ENCODE data around the gene APLNR. TPM values are rescaled to one million over a fixed set of nuclear protein-coding genes. Genes with fewer than 3 reads are reported as not detected.

Gene APLNR
- total RNA-seq, 2 experiments from 2014 or later, result not detected

- H3K4me1 Mint-ChIP-seq, result peaks cover 4% of the 10 kb centered on the region
- ATAC-seq (no peak), DNase-seq (no peak)
- H3K9me3 Mint-ChIP-seq (ENCODE audit: low read depth), result no peaks in the 10 kb centered on the region
- H3K27ac Mint-ChIP-seq, result no peak overlapping the region
- no peak overlapping the region for H3K4me3 Mint-ChIP-seq
- intact Hi-C loops (cut with DNase I, micrococcal nuclease), result no loop called here
- CTCF ChIA-PET, result no interaction called here
- POLR2A ChIA-PET, result no interaction called here
- H3K36me3 Mint-ChIP-seq (ENCODE audit: low read depth), result no peaks in the 10 kb centered on the region
- H3K27me3 Mint-ChIP-seq, result peaks cover 56% of the 10 kb centered on the region
Observed at GRCh38 chr11:57230791-57231538, 6.1 kb downstream of the APLNR start.

- Mint-ChIP-seq H3K9me3 (ENCODE audit: low read depth) (no peaks in the 10 kb centered on the region), H3K27ac (no peak overlapping the region), H3K27me3 (peaks cover 50% of the 10 kb centered on the region), H3K4me1 (peaks cover 4% of the 10 kb centered on the region), H3K36me3 (ENCODE audit: low read depth) (no peaks in the 10 kb centered on the region), H3K4me3 (no peak overlapping the region)
- ATAC-seq (no peak), DNase-seq (no peak)
- ChIA-PET POLR2A (no interaction called here), CTCF (no interaction called here)
- intact Hi-C loops (cut with DNase I, micrococcal nuclease), result no loop called here
Observed at GRCh38 chr11:57230316-57230715, 6.7 kb downstream of the APLNR start.

- DNase-seq (no peak), ATAC-seq (no peak)
- no peak overlapping the region for H3K4me3 Mint-ChIP-seq
- H3K4me1 Mint-ChIP-seq, result peaks cover 4% of the 10 kb centered on the region
- H3K27ac Mint-ChIP-seq, result no peak overlapping the region
- H3K9me3 Mint-ChIP-seq (ENCODE audit: low read depth), result no peaks in the 10 kb centered on the region
- ChIA-PET POLR2A (no interaction called here), CTCF (no interaction called here)
- intact Hi-C loops (cut with DNase I, micrococcal nuclease), result no loop called here
- H3K36me3 Mint-ChIP-seq (ENCODE audit: low read depth), result no peaks in the 10 kb centered on the region
- peaks cover 40% of the 10 kb centered on the region for H3K27me3 Mint-ChIP-seq
Observed at GRCh38 chr11:57228600-57228999, 8.4 kb downstream of the APLNR start.

- intact Hi-C loops (cut with DNase I, micrococcal nuclease), result no loop called here
- no peak overlapping the region for H3K27ac Mint-ChIP-seq
Observed at GRCh38 chr11:57224537-57224936, 12.5 kb downstream of the APLNR start.

GRCh38 chr11:57224128-57224527, 12.9 kb downstream of the APLNR start:
- Mint-ChIP-seq H3K4me3 (no peak overlapping the region), H3K36me3 (ENCODE audit: low read depth) (no peaks in the 10 kb centered on the region), H3K4me1 (no peaks in the 10 kb centered on the region), H3K27ac (no peak overlapping the region), H3K27me3 (peaks cover 7% of the 10 kb centered on the region), H3K9me3 (ENCODE audit: low read depth) (no peaks in the 10 kb centered on the region)
- CTCF ChIA-PET, result interaction anchor here (1.1 to 1.6 kb wide), 2 partner anchors 16 to 26 kb away, joined by 3 to 4 read pairs; no protein-coding TSS in a partner anchor
- POLR2A ChIA-PET, result no interaction called here
- intact Hi-C loops (cut with DNase I, micrococcal nuclease), result no loop called here
- ATAC-seq, result no peak
- no peak for DNase-seq

More at GRCh38 chr11:57224537-57224936, 12.5 kb downstream of the APLNR start:
- POLR2A ChIA-PET, result no interaction called here
- no peaks in the 10 kb centered on the region for H3K4me1 Mint-ChIP-seq
- ATAC-seq (no peak), DNase-seq (no peak)
- H3K9me3 Mint-ChIP-seq (ENCODE audit: low read depth), result no peaks in the 10 kb centered on the region
- no peak overlapping the region for H3K4me3 Mint-ChIP-seq
- H3K36me3 Mint-ChIP-seq (ENCODE audit: low read depth), result no peaks in the 10 kb centered on the region
- CTCF ChIA-PET, result interaction anchor here (1.1 to 1.6 kb wide), 2 partner anchors 16 to 25 kb away, joined by 3 to 4 read pairs; no protein-coding TSS in a partner anchor
- H3K27me3 Mint-ChIP-seq, result peaks cover 8% of the 10 kb centered on the region

- intact Hi-C loops (cut with DNase I, micrococcal nuclease), result no loop called here
- DNase-seq, result no peak
- POLR2A ChIA-PET, result no interaction called here
- Mint-ChIP-seq H3K27ac (no peak overlapping the region), H3K36me3 (ENCODE audit: low read depth) (no peaks in the 10 kb centered on the region), H3K9me3 (ENCODE audit: low read depth) (no peaks in the 10 kb centered on the region), H3K4me3 (no peak overlapping the region), H3K4me1 (no peaks in the 10 kb centered on the region), H3K27me3 (peaks cover 7% of the 10 kb centered on the region)
- no peak for ATAC-seq
- CTCF ChIA-PET, result interaction anchor here (1.6 kb wide), 1 partner anchor 26 kb away, joined by 4 read pairs; no protein-coding TSS in a partner anchor
Observed at GRCh38 chr11:57223601-57224000, 13.4 kb downstream of the APLNR start.

GRCh38 chr11:57222239-57222638, 14.8 kb downstream of the APLNR start:
- ChIA-PET CTCF (interaction anchor here (0.6 kb wide), 1 partner anchor 1161 kb away, joined by 3 read pairs; no protein-coding TSS in a partner anchor), POLR2A (no interaction called here)
- H3K27ac Mint-ChIP-seq, result no peak overlapping the region
- ATAC-seq (no peak), DNase-seq (no peak)
- no peaks in the 10 kb centered on the region for H3K4me1 Mint-ChIP-seq
- H3K9me3 Mint-ChIP-seq (ENCODE audit: low read depth), result no peaks in the 10 kb centered on the region
- H3K27me3 Mint-ChIP-seq, result peaks cover 6% of the 10 kb centered on the region
- no peaks in the 10 kb centered on the region for H3K36me3 Mint-ChIP-seq (ENCODE audit: low read depth)
- H3K4me3 Mint-ChIP-seq, result no peak overlapping the region
- intact Hi-C loops (cut with DNase I, micrococcal nuclease), result no loop called here

- ATAC-seq (no peak), DNase-seq (no peak)
- Mint-ChIP-seq H3K9me3 (ENCODE audit: low read depth) (no peaks in the 10 kb centered on the region), H3K27ac (no peak overlapping the region), H3K36me3 (ENCODE audit: low read depth) (no peaks in the 10 kb centered on the region), H3K4me3 (no peak overlapping the region), H3K4me1 (no peaks in the 10 kb centered on the region), H3K27me3 (peaks cover 9% of the 10 kb centered on the region)
- intact Hi-C loops (cut with DNase I, micrococcal nuclease), result no loop called here
- ChIA-PET CTCF (interaction anchor here (0.6 kb wide), 1 partner anchor 329 kb away, joined by 3 read pairs; no protein-coding TSS in a partner anchor), POLR2A (no interaction called here)
Observed at GRCh38 chr11:57219021-57219627, 17.9 kb downstream of the APLNR start.

GRCh38 chr11:57217053-57217452, 20.0 kb downstream of the APLNR start:
- intact Hi-C loops (cut with DNase I, micrococcal nuclease), result no loop called here
- no peaks in the 10 kb centered on the region for H3K9me3 Mint-ChIP-seq (ENCODE audit: low read depth)
- H3K36me3 Mint-ChIP-seq (ENCODE audit: low read depth), result no peaks in the 10 kb centered on the region
- H3K27me3 Mint-ChIP-seq, result peaks cover 9% of the 10 kb centered on the region
- ChIA-PET CTCF (interaction anchor here (0.6 kb wide), 1 partner anchor 32 kb away, joined by 4 read pairs; no protein-coding TSS in a partner anchor), POLR2A (no interaction called here)
- no peak overlapping the region for H3K4me3 Mint-ChIP-seq
- no peak for DNase-seq
- H3K4me1 Mint-ChIP-seq, result no peaks in the 10 kb centered on the region
- no peak for ATAC-seq
- H3K27ac Mint-ChIP-seq, result no peak overlapping the region

GRCh38 chr11:57216463-57216862, 20.6 kb downstream of the APLNR start:
- Mint-ChIP-seq H3K27me3 (peaks cover 9% of the 10 kb centered on the region), H3K27ac (no peak overlapping the region), H3K4me3 (no peak overlapping the region), H3K4me1 (no peaks in the 10 kb centered on the region), H3K9me3 (ENCODE audit: low read depth) (no peaks in the 10 kb centered on the region), H3K36me3 (ENCODE audit: low read depth) (no peaks in the 10 kb centered on the region)
- ChIA-PET CTCF (no interaction called here), POLR2A (no interaction called here)
- ATAC-seq (no peak), DNase-seq (no peak)
- intact Hi-C loops (cut with DNase I, micrococcal nuclease), result no loop called here

- DNase-seq (no peak), ATAC-seq (no peak)
- CTCF ChIA-PET, result no interaction called here
- intact Hi-C loops (cut with DNase I, micrococcal nuclease), result no loop called here
- Mint-ChIP-seq H3K36me3 (ENCODE audit: low read depth) (no peaks in the 10 kb centered on the region), H3K27me3 (peaks cover 8% of the 10 kb centered on the region), H3K4me3 (no peak overlapping the region), H3K27ac (no peak overlapping the region), H3K9me3 (ENCODE audit: low read depth) (no peaks in the 10 kb centered on the region), H3K4me1 (no peaks in the 10 kb centered on the region)
- POLR2A ChIA-PET, result no interaction called here
Observed at GRCh38 chr11:57214494-57214893, 22.6 kb downstream of the APLNR start.

- DNase-seq (no peak), ATAC-seq (no peak)
- CTCF ChIA-PET, result no interaction called here
- H3K36me3 Mint-ChIP-seq (ENCODE audit: low read depth), result no peaks in the 10 kb centered on the region
- peaks cover 9% of the 10 kb centered on the region for H3K27me3 Mint-ChIP-seq
- no peaks in the 10 kb centered on the region for H3K4me1 Mint-ChIP-seq
- intact Hi-C loops (cut with DNase I, micrococcal nuclease), result no loop called here
- H3K27ac Mint-ChIP-seq, result no peak overlapping the region
- no peak overlapping the region for H3K4me3 Mint-ChIP-seq
- POLR2A ChIA-PET, result no interaction called here
- H3K9me3 Mint-ChIP-seq (ENCODE audit: low read depth), result no peaks in the 10 kb centered on the region
Observed at GRCh38 chr11:57214098-57214417, 23.0 kb downstream of the APLNR start.

Measured in activated CD4-positive, alpha-beta T cell treated with anti-CD3 and anti-CD28 coated beads for 36 hours (primary cell).